HG03135 (cell line): ENCODE data around the gene BRSK2.
"Not testable (repeated sequence)": the region's sequence is repeated elsewhere in the genome, so short reads cannot be mapped to it uniquely, and the experiment has no call there.

ENCODE experiments used
- ATAC-seq: cut with Tn5 transposase; IDR thresholded peaks from one replicate; pipeline ENCODE4 v1.9.1; 2021; ENCODE audit warnings: mild to moderate bottlenecking, moderate library complexity; ENCODE audit not compliant: unreplicated experiment

Gene BRSK2

DNA sequence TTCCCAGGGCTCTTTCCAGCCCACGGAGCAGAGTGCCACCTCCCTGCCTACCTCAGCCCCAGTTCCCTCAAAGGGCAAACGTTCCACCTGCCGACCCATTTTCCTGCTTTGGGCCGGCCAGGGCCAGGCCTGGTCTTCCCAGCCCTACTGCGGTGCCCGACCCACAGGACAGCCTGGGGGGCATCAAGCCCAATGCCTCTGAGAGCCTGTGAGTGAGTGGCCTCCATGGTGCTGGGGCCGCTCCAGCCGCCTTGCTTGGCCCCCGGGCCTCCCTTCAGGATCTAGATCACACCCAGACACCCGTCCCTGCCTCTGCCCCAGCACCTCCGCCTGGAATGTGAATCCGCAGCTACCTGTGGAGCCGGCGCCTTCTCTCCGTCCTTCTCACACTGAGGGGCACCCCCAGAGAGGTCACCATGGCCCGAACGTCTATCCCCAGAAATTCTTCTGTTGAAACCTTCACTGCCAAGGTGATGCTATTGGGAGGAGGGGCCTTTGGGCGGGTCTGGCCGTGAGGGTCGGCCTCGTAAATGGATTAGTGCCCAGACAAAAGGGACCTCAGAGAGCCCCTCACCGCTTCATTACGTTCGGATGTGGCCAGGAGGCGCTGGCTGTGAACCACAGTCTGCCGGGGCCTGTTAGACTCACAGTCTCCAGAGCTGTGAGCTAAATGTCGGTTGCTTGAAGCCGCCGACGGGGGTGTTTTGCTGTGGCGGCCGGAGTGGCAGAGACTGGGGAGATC, 36.2 kb upstream of the BRSK2 start:
- ATAC-seq: no peak

DNA sequence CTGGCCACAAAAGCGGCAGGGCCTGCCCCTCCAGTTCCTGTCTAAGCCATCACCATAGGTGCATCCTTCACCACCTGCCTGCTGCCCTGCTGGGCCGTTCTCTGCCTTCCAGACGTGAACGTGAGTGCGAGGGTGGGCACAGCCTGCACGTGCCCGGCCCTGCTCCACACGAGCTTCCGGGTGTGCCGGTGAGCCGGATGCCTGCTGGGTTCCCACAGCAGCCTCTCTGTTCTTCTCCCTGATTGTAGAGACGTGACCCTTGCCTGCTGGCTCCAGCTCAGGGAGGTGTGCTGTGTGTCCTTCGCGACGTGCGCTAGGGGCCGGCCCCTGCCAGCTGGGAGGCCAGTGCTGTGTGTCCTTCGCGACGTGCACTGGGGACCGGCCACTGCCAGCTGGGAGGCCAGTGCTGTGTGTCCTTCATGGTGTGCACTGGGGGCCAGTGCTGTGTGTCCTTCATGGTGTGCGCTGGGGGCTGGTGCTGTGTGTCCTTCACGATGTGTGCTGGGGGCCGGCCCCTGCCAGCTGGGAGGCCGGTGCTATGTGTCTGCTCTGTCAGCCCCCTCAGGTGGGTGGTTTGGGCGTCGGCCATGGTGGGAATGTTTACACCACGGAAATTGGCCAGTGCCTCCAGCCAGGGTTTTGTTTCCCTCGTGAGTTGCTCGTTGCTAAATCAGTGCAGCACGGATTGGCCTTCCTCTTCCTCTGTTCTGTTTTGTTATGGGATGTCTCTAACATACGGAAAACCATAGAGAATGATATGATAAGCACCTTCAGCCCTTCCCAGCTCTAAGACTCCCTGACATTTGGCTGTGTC, 35.4 kb upstream of the BRSK2 start:
- no peak for ATAC-seq

DNA sequence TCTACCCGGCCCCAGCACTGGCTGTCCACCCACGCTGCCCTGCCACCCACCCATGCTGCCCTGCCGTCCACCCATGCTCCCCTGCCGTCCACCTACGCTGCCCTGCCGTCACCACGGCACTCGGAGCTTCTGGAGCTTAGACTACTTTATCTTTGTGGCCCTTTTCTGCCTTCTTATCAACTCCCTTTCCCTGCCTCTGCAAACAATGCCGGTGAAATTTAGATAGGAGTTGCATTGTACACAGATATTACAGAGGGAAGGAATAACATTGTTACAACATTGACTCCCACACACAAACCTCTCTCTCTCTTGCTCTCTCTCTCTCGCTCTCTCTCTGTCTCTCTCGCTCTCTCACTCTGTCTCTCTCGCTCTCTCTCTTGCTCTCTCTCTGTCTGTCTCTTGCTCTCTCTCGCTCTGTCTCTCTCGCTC, 33.7 kb upstream of the BRSK2 start:
- no peak for ATAC-seq

DNA sequence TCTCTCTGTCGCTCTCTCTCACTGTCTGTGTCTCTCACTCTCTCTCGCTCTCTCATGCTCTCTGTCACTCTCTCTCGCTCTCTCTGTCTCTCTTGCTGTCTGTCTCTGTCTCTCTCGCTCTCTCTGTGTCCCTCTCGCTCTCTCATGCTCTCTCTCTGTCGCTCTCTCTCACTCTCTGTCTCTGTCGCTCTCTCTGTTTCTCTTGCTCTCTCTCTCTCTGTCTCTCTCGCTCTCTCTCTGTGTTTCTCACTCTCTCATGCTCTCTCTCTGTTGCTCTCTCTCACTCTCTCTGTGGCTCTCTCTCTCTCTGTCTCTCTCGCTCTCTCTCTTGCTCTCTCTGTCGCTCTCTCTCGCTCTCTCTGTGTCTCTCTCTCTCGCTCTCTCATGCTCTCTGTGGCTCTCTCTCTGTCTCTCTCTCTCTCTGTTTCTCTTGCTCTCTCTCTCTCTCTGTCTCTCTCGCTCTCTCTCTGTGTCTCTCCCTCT, 33.2 kb upstream of the BRSK2 start:
- no peak for ATAC-seq

DNA sequence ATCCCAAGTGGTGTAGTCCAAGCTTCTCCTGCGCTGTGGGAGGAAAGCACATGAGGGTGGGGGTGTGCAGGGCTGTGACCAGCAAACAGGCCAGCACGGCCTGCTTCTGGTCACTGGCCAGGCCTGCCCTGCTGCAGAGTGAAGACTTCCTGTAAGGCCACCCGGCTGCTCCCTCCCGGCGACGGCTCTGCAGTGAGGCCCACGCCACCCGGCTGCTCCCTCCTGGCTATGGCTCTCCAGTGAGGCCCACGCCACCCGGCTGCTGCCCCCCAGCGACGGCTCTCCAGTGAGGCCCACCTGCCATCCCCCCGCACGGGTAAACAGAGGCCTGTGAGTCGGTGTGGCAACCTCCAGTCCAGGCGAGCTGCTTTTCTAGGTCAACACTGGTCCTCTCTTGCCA, 31.4 kb upstream of the BRSK2 start:
- no peak for ATAC-seq

DNA sequence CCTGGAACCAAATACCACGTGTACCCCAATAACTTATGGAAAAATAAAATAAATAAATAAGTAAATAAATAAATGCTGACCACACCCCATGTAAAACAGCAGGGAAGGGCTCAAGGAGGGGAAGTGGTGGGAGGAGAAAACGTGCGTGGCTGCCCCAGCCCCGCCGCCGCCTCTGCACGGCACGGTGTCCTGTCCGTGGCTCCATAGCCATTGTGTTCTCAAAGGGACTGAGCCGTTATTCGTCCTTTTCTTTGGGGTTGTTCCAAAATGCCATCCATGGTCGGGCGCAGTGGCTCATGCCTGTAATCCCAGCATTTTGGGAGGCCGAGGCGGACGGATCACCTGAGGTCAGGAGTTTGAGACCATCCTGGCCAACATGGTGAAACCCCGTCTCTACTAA, 30.8 kb upstream of the BRSK2 start:
- not testable (repeated sequence) for ATAC-seq

DNA sequence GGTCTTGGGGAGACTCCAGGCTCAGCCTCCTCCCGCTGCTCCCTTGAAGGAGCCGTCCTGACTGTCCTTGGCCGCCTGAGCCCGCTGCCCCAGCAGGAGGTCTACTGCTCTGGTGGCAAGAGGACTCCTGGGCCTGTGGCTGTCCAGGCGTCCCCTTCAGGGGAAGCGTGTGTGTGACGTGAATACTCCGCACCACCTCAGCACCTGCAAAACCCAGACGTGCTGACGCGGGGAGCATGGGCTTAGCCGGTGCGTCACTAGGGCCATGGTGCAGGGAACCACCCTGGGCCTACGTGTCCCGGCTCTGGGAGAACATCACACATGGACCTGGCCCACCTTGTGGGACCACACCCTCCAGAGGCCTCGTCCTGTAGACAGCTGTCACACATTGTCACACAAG, 30.2 kb upstream of the BRSK2 start:
- no peak for ATAC-seq

DNA sequence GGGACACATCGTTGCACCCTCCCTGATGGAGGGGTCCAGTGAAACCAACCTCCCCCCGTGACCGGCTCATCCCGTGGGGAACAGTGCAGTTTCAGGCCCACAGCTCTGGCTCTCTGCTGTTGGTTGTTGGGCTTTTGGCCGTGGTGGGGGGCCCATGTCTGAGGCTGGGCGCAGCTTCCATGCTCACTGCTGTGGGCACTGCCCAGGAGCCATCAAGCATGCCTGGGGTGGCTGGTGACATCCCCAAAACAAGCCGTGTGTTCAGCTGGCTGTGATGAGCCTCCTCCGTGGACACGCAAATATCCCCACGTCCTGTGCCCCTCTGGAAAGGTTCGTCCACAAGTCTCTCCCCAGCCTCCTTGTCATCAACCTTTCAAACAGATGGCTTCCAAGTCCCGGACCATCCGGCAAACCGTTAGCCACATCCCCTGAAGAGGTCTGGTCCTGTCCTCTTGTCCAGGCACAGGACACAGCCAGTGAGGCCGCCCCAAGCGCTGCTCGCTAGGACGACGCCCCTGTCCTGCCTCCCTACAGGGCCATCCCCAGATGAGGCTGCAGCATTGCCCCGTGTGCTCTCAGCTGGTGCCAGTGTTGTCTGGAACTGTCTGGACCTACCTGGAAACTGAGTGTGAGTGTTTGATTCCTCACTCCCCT, 29.4 kb upstream of the BRSK2 start:
- ATAC-seq: no peak

DNA sequence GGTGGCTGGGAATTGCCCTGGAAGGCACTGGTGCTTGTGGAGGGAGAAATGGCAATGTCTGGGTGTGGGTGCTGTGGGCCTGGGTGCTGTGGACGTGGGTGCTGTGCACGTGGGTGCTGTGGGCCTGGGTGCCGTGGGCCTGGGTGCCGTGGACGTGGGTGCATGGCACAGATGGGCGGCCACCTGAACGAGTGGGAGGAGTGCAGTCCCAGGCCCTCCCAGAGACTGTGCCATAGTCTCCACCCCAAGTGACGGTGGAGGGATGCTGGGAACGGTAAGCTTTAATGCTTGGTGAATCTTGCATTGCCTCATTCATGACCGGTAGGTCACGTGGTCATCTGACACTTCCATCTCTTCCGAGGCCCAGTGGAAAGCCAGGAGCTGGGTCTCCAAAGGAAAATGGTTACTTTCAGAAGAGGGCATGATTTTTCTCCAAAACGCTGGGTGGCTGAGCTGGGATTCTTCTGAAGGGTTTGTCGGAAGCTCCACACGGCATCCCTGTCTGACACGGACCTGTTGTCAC, 28.8 kb upstream of the BRSK2 start:
- ATAC-seq: no peak

DNA sequence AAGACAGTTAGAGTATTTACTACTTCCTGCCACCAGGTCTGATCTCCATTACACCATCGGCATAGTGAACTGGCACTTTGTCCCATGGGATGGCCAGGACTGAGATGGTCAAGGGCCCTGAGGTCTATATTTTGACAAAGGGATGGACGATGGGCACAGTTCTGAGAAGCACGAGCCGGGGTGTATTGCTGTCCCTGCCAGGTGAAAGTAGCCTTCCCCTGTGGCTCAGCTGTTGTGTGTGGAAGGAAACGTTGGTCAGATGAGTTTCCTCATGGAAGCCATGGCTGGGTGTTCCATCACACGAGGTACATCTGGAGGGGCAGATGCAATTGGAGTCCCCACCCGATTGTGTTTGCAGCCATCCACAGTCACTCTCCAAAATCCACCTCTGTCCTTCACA, 27.9 kb upstream of the BRSK2 start:
- ATAC-seq: no peak

DNA sequence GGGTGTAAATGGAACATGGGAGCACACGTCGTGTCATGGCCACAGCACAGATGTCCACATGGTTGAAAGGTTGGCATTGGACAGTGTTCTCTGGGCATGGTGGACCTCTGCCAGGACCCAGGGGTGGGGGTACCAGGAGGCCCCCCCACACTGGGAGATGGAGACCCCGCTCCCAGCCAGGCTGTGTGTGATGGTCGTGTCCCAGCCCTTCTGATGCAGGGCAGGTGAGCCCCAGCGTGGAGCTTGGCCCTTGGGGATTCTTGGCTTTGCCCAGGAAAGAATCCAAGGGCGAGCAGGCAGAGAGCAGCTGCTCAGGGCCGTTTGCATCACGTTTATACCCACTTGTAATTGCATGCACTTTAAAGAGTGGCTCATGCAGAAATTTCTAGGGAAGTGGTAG, 22.0 kb upstream of the BRSK2 start:
- no peak for ATAC-seq

DNA sequence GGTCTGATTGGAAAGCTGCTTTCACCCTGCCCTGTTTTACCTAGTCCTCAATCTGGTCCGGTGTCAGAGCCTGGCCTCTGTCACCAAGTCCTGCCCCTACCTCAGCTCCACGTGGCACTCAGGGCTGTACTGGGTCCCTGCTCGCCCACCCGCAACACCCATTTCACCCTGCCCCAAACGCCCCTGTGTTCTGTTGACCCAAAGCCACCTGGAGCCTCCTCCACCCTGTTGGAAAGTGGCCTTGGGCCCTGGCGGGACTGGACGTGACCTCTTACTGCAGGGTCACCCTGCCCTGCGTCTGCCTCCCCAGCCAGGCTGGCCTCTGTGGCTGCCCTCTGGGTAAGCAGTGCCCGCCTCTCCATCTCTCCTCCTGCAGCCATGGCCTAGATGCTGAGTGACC, 21.5 kb upstream of the BRSK2 start:
- ATAC-seq: no peak

DNA sequence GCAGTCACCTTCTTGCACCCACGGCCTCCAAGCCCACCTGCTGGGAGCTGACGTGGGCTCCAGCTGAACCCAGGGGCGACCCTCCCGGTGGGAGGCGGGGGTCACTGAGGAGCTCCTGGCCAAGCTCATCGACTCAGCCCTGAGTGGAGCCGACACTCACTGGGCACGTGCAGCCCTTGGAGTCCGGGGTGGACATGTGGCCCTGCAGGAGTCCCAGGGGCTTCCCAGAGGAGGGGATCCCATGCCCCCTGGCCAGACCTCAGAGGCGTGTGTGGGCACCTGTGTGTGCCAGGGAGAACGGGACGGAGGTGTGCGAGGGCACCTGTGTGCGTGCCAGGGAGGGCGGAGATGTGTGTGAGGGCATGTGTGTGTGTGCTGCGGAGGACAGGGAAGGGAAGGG, 20.8 kb upstream of the BRSK2 start:
- ATAC-seq: no peak

DNA sequence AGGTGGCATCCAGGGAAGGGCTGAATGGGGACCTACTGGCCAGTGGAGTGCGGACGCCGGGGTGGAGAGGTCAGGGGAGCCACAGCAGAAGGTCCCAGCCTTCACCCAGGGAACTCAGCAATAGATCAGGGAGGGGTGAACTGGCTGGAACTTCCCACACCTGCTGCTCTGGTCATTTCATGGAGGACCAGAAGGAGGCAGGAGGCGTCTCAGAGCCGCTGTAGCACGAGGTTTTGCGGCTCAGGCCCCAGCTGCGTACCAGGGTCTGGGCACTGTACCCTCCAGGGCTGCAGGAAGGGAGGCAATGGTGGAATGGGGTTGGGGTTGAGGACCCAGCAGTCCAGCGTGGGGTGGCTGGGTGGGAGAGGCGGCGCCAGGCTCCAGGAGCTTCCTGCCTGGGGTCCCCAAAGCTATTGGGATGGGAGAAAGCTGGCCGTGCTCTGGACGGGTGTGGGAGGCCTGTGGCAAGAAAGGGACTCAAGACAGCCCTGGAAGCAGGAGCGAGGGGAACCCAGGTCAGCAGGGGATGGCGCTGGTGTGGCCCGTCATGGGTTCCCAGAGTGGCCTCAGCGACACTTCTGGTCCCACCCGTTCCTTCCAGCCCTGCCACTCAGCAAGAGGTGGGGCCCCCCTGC, 20.2 kb upstream of the BRSK2 start:
- ATAC-seq: no peak

DNA sequence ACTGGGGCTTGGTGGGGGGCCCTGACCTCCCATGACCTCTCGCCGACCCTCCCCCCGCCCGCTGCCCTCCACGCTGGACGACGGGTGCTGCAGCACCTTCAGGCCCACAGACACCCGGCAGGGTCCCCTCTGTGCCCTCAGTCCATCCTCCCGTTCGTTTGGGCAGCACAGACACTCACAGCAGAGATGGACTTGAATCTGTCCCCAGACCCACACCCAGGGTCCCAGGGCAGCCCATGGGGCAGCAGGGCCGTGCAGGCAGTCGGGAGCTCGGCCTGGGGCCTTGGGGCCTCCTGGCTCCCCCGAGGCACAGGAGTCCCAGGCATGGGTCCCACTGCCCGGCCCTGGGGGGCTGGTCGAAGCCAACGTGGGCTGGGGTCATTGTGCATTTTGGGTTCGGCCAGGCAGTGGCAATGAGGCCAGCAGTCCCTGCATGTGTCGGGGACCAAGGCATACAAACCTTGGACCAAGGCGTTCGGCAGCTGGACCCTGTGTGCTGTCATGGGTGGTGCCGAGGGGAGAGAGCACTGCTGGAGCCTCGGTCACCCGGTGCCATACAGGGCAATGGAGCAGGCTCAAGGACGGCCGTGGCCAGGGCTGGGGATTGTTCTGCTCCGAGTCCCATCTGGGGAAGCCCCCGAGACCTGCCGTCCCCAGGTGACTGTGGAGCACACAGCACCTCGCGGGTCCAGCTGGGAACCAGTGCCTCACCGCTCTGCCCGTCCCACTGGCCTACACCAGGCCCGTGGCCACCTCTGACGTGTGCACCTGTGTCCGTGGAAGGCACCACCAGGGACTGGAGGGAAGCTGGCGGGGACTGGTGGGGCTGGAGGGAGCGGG, 19.3 kb upstream of the BRSK2 start:
- no peak for ATAC-seq

DNA sequence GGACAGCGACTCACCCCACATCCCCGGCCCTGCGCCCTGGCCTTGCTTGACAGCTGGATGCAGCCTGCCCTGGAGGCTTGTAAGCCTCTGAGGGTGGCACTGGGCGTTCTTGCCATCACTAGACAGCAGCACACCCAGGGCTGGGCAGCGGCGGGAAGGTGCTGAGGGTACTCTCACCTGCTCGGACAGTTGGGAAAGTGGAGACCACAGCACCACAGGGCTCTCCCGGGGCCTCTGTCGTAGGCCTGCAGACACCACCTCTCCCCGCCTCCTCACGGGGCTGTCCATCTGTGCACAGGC, 18.8 kb upstream of the BRSK2 start:
- ATAC-seq: no peak

DNA sequence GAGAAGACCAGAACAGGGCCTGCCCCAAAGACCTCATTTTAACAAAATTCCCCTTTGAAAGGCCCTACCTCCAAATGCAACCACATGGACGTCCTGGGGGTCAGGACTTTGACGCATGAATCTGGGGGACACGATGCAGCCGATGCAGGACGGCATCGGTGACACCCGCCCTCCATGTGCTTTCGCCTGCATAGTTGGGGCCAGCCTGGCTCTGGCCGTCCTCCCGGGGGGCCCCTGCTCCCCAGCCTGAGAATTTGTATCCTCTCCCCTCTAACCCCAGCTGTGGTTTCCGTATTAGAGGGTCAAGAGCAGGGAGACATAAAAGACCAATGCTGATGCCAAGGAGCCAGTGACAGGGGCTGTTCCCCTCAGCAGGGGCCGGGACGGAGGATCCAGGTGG, 18.4 kb upstream of the BRSK2 start:
- ATAC-seq: no peak

DNA sequence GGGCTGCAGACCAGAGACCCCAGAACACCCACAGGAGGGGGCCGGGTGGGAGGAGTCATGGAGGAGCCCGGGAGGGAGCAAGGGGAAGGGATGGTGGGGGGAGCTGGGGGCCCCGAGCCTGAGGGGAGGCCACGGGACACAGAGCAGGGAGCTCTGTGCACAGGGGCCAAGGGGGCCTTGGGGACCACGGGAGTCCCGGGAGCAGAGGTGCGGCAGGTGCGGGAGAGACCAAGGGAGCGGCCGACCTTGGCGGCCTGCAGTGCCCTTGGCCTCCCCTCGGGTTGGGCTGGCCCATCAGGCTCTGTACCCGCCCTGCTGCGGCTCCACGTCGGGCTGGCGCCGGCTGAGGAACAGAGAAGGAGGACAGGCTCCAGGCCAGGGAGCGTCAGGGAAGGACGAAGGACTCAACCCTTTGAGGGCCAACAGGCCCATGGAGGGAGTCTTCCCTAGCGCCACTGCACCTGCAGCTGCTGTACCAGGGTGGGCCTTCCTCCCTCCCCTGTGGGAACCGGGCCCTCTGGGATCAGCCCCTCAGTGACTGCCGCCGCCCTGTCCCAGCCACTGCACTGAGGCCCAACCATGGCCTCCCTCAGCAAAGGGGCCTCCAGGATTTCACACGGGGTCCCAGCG, 17.8 kb upstream of the BRSK2 start:
- no peak for ATAC-seq

DNA sequence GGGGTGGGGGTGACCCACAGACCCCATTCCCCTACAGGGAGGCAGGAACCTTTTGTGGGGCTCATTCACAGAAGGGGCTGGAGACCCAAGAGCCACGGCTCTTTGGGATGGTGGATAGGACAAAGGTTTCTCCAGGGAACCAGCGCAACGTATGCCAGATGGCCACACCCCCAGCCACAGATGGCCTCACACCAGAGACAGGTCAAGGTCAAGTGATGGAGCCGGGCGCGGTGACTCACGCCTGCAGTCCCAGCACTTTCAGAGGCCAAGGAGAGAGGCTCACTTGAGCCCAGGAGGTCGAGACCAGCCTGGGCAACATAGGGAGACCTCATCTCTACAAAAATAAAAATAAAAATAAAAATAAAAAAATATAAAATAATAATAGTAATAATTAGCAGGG, 17.1 kb upstream of the BRSK2 start:
- ATAC-seq: no peak
